NCI-H146 (cell line): Measurements from ENCODE around the gene RYR2.

Source experiments
- DNase-seq: peaks from one replicate; lab custom pipeline; 2025; lab: John Stamatoyannopoulos, UW

The RYR2 gene

DNA sequence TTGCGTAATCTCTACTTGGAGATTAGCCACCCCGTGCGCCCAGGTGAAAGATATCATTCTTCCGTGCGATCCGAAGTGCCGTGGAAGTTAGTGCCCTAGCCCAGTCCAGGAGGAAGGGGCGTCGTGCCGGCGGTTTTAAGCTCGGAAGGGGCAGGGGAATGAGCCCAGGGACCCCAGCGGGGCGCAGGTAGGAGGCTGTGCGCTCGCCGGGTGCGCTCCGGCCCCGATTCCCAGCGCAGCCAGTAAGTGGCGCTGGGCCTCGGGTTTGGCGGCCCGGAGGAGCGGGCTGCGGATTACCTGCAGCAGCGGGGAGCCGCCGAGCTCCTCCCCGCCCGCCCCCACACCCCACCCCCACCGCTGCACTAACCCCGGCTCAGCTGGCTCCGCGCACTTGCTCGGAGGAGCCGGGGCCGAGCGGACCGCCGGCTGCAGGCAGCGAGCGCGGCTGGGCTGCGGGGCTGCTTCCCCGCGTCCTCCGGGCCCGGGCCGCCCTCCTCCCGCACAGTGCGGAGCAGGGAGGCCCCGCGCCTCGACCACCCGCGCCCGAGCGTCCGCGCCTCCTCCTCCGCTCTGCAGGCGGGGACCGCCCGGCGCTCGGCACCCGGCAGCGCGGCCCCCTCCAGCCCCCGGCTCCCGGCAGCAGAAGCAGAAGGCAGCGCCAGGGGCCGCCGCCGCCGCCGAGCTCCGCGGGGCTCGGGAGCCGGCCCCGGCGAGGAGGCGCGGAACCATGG, at the start of gene RYR2:
Gene RYR2 (plus strand): TSS at position 390 of the 731 bp plus-strand sequence. CDS start 338 bp downstream, at position 728.
- DNase-seq = peak; percentile 25

DNA sequence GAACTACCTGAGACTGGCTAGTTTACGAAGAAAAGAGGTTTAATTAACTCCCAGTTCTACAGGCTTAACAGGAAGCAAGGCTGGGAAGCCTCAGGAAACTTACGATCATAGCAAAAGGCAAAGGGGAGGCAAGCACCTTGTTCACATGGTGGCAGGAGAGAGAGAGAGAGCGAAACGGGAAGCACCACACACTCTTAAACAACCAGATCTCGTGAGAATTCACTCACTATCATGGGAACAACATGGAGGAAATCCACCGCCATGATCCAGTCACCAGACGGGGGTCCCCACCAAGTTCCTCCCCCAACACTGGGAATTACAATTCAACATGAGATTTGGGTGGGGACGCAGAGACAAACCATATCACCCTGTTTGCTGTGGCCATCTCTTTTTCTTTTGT, 49.5 kb upstream of the RYR2 start:
- DNase-seq = no peak

DNA sequence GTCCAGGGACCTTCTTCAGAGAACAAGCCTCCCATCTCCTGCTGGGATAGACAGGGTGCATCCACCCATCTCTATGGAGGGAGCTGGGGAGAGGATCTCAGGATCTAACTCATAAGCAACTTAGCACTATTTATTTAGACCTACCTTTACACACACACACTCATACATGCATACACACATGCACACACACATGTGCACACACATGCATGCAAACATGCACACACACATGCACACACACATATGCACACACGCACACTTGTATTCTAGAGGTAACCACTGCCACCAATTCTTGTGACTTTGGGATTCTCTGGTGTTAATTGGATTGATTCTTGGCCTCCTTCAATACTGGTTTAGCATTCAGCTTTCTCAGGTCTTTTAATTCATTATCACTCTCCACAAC, 47.5 kb upstream of the RYR2 start:
- DNase-seq = no peak

DNA sequence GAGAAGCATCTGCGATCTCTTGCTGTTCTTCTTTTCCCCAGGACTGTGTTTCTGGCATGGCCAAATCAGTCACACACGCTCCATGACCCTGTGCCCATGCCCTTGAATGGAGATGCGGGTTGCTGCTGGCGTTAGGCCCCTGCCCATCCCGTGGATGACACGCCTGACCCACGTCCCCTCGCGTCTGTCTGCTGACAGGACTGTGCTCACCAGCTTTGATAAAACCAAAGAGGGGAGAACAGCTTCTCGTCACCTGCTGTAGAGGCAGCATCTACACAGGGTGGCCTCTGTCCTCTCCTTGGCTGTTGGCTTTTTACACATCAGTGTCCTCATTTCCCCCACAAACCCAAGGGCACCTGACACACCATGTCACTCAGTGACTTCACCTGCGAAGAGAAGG, 44.6 kb upstream of the RYR2 start:
- DNase-seq = no peak

DNA sequence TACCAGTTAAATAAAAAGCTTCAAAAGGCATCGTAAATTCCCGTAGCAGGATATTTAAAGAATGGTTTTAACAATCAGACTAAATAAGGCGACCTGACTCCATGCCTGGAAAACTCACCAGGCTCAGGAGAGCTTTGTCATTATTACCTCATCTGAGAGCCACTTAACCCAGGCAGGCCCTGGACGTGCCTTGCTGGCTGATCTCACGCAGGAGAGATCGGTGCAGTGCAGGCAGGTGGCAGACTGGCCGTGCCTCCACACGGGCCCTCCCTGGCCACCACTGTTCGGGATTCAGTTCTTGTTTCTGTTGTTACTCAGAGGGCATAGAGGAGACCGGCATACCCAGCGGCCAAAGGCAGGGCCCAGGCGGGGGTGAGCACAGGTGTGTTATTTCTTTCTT, 44.1 kb upstream of the RYR2 start:
- DNase-seq = no peak

DNA sequence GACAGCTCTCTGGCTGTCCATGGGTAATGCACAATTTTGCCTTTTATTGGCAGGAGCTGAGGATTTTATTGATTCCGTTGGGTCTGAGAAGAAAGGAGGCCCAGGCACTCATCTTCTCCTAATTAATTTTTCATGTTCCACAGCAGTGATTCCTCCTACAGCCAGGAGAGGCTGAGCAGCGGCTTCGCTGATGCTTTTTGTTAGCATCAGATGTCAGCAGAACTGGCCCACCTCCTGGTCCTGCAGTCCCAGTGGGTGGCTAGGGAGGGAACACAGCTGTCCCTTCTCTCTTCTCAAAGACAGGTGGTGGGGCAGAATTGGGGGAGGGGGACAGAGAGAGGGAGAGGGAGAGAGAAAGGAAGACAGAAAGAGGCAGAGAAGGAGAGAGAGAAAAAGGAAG, 43.4 kb upstream of the RYR2 start:
- DNase-seq = no peak

DNA sequence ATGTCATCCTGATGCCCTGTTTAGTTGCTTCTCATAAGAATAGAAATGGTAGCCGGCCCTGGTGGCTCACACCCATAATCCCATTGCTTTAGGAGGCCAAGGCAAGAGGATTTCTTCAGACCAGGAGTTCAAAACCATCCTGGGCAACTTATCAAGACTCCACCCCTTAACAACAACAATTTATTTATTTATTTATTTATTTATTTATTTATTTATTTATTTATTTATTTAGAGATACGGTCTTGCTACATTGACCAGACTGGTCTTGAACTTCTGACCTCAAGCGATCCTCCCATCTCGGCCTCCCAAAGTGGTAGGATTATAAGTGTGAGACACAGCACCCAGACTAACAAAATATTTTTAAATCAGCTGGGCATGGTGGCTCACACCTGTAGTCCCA, 41.8 kb upstream of the RYR2 start:
- DNase-seq = no peak

DNA sequence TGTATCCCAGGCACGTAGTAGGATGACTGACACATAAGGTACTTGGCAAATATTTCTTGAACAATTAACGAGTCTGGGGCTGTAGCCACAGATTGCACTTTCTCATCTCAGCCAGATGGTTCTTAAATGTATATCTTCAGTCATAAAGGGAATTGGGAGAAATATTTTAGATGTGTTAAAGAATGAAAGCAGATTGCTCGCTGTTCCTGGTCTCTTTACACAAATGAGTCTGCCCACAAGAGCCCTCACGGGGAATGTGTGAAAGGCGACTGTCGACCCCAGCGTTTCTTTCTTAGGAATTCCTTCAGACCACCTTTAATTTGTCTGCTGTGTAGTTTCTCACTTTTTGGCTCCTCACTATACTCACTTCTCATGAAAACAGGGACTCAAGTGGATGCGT, 38.5 kb upstream of the RYR2 start:
- no peak for DNase-seq

DNA sequence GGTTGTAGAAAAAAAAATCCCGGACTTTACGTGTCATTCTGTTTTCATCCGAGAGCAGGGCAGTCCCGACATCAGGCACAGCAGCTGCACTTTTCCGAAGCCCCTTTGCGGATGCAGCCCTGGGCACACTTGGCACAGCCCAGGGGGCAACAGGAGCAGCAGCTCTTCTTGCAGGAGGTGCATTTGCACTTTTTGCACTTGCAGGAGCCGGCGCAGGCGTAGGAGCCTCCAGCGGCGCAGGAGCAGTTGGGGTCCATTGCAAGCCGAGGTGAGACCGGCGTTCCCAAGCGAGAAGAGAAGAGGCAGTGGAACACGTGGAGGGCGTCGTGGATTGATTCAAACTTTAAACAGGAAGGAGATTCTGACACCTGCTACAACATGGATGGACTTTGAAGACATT, 37.9 kb upstream of the RYR2 start, which contains the start of gene MT1HL1:
Gene MT1HL1 (minus strand): TSS at position 326 of the 400 bp plus-strand sequence. CDS start 69 bp downstream, at position 257.
- DNase-seq = no peak

DNA sequence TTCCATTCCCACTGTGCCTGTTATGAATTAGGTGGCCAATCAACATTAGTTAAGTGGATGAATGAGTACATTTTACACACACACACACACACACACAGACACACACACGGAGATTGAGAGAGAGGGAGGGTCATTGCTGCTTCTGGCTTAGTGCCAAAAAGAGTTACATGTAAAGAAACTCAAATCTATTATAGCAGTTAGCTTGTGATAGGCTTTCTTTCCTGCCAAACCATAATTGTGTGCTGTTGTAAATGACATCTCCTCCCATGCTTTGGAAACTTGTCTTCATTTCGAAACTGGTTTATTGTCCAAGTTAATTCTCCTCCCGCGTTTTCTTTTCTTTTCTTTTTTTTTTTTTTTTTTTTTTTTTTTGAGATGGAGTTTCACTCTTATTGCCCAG, 36.3 kb upstream of the RYR2 start:
- DNase-seq = no peak

DNA sequence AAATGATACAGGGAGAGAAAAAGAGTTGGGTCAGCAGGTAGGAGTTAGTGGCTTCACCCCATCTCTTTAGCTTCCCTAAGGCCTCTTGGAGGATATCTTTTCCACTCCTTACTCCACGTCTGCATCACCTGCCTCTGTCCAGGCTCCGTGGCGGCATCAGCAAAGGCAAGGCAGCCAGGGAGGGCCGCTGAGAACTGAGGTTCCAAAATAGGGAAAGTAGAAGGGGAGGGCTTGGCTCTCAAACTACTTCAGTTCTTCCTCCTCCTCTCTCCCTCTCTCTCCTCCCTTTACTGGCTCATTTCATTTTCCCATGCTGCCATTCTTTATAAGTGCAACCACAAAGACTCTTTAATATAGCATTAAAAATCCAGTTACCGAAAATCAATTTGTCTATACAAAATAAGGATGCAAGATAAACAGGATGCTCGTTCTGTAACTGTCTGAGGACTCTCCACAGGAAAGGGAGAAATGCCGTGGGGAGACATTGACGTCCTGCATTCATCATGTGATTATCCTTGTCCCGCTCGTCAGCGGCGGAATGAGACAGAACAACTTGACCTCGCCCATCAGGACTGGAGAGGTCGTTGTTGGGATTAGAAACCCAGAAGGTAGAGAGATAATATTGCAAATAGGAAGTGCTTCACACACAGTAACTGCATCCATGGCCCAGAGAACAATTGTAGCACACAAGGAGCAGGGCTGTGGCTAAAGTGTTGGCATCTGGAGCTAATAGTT, 34.7 kb upstream of the RYR2 start:
- no peak for DNase-seq

DNA sequence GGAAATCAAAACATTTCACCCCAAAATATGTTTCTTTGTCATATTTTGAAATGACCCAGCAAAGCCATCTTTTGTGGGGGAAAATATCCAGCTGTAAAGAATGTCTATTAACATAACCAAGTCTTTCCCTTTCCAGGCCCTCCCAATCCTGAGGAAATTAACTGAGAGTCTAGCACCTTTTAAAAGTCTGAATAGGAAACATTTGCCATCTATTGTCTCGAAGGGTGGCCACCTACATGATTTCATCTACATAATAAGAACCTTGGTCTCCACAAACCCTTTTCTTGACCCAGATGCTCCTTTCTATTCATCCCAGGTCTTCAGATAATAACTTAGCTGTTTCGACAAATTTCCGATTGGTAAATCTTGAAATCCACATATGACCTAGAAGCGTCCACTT, 32.4 kb upstream of the RYR2 start:
- DNase-seq = no peak

DNA sequence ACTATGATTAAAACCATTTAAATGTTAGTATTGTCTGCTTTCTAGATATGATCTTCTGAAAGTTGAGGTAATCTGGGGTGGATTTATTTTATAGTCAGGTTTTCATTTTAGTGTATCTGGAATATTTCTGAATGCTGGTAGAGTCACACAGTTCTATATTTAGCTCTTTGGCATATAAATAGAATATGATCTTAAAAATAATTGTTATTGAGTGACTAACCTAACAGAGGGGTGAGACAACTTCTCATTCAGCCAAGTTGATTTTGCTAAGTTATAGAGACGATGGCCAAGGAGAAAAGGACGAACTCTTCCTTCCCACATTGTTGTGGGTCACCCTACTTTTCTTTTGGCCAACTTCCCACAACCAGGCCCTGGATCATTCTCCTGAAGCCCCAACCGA, 30.6 kb upstream of the RYR2 start:
- no peak for DNase-seq

DNA sequence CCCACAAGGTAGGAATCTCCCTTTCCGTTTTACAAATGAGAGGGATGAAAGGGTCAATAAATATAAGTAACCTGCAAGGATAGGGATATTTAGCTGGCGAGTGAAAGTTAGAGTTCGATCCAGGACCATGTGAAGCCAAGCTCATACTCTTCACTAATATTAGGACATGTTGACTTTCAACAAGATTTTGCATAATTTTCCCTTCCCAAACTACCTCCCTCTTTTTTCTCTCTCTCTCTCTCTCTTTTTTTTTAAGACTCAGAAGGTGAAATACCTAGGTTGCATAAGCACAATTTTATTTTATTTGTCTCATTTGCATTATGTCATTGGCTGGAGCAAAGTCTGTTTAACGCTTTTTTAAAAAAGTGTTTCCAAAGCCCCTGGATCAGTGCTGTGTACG, 29.6 kb upstream of the RYR2 start:
- DNase-seq = no peak

DNA sequence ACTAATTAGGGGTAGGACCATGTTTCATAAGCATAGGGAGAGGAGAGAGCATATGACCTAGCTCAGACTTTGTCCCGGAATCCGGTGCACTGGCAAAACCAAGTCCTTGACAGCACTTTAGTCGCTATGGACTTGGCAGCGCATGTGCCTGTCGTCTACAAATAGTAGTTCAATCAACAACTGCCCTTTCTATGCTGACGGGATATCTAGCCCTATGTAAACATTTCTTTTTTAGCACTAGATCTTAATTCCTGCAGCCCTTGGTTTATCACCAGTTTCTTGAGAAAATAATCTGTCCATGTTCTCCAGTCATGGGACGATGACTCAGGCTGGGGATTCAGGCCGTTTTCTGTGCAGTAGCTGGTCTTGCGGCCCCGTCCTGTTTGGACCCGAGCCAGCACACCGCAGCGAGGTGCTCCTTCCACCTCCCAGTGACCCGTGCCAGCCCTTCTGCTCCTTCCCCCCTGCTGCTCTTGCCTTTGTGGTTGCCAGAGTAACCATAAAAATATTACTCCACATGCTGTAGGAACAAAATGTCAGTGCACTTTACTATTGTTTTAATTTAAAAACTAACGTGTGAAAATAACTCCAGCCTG, 29.1 kb upstream of the RYR2 start:
- DNase-seq = peak; percentile 3

DNA sequence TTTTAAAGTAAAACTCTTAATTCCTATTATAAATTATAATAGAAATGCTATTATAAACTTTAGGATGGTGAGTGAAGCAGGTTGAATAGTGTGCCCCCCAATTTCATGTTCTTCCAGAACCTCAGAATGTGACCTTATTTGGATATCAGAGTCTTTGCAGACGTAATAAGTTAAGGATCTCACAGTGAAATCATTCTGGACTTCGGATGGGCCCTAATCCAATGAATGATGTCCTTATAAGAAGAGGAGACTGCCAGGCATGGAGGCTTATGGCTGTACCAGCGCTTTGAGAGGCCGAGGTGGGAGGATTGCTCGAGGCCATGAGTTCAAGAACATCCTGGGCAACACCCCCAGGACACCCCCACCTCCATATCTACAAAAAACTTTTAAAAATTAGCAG, 28.4 kb upstream of the RYR2 start:
- DNase-seq = no peak

DNA sequence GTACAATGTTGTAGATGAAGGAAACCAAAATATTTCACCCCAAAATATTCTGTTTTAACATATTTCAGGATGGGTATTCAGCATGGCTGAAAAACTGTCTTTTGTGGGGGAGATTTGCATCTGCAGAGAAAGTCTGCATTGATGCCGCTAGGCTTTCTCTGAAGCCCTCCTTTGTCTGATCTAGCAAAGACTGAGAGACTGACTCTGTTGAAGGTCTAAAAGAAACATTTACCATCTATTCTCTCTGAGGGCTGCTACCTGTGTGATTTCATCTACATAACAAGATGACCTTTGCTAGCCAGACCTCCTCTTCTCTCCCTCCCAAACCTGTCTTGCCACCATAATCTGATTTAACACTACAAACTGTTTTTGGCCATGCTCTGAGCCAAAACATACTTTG, 25.4 kb upstream of the RYR2 start:
- no peak for DNase-seq

DNA sequence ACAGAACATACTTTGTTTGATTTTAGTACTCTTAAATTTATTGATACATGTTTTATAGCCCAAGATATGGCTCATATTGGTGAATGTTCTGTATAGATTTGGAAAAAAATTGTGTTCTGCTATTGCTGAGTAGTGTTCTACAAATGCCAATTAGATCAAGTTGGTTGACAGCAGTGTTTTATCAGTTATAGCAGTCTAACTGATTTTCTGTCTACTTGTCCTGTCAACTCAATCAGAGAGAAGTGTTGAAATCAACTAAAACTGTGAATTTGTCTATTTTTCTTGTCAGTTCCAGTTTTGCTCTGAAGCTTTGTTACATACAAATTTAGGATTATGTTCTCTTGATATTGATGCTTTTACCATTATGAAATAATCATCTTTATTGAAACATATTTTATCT, 23.1 kb upstream of the RYR2 start:
- no peak for DNase-seq

DNA sequence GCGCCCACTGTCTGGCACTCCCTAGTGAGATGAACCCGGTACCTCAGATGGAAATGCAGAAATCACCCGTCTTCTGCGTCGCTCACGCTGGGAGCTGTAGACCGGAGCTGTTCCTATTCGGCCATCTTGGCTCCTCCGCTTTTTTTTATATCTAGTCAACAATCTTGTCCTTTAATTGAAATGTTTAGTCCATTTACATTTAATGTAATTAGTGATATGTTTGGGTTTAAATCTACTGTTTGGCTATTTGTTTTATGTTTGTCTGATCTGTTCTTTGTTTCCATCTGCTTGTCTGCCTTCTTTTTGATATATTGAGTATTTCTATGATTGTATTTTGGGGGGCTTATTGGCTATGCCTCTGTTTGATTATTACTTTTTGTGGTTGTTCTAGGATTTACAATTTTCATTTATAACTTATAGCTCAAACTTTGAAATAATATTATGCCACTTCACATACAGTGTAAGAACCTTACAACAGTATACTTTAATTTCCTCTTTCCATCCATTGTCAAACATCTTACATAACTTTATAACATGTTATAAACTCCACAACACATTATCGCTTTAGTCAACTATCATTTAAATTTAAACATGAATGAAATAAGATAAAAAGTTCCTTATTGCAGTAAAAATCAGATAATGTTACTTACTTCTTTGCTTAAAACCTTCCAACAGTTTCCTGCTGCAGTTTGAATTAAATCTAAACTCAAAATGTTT, 16.5 kb upstream of the RYR2 start:
- no peak for DNase-seq

DNA sequence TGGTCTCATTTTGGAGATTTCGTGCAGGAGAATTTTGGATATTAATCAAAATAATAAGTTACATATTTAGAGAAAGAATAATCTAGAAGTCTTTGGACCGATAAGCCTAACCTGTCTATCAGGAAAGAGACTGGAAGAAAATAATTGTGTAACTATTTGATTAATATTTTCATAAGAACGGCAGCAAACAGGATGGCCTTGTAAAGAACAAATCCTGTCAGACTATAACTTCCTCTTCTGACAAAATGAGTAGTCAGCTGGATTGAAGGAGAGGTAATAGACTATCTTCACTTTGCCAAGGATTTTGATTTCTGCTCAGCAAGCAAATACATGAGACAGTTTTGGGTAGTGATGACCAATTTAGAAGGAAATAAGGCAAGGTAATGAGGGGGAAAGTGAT, 12.7 kb upstream of the RYR2 start:
- no peak for DNase-seq

DNA sequence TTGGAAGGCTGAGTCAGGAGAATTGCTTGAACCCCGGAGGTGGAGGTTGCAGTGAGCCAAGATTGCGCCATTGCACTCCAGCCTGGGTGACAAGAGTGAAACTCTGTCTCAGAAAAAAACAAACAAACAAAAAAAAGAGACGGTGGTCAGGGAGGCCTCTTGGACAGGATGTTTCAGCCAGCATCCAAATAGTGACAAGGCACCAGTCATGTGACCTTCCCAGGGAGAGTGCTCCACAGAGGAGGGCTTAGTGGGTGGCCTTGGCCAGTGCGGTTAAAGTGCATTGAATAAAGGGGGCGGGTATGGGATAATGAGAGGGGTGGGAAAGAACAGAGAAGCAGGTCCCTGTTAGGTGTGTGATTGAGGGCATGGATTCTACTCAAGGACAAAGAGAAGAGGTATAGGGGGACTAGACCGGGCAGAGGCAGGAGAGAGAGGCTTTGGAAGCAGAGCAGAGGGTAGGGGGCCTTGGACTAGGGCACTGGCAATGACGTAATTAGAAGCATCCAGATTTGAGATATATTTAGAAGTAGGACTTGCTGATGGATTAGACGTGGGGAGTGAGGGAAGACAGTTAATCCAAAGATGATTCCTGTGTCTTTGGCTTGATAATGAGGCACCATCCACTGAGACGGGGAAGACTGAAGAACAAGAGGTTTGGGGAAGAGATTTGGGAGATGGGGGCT, 12.0 kb upstream of the RYR2 start:
- DNase-seq = no peak

DNA sequence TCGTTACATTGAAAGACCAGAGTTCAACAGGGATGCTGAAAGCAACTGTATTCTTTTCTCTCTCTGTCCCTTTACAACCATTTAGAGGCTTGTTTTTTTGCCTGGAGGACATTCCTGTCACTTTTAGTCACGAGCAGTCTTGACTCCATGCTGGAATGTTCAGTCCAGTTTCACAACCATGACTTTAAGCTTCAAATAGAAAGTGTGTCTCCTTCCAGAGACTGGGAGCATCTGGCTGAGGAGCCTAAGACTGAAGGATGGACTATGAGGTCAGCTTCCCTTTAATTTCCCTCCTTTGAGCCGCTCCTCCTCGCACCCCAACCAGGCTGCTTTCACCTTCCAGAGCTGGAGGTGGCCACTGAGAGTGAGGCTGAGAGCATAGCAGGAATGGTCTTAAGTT, 10.5 kb upstream of the RYR2 start:
- no peak for DNase-seq
